ENCODE measurements around the gene CDC16.

The CDC16 gene

DNA sequence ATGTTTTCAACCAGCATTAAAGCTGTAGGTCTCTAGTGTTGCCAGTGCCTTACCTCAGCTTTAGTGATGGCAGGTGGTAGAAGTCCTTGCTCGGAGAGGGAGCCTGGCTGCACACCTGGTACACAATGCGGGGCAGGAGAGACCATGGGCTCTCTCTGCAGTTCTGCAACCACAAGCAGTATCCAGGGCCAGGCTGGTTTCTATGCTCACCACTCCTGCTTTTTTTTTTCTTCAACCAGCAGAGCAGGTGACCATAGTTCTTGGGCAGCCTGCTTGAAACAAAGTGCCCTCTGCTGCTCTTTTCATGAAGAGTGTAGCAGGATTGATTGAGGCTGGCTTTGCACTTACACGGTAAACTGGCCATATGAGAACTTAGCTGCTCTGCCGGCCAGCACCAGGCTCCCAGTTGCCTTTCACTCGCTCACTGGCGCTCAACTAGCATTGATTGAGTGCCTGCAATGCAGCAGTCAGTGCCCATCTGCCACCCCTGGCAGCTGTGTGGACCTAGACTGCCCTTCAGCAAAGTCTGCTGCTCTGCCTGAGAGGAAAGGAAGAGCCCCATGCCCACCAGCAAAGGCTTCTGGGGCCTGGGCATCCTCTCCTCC is 75.2 kb downstream of the CDC16 start:
- no peak for DNase-seq

DNA sequence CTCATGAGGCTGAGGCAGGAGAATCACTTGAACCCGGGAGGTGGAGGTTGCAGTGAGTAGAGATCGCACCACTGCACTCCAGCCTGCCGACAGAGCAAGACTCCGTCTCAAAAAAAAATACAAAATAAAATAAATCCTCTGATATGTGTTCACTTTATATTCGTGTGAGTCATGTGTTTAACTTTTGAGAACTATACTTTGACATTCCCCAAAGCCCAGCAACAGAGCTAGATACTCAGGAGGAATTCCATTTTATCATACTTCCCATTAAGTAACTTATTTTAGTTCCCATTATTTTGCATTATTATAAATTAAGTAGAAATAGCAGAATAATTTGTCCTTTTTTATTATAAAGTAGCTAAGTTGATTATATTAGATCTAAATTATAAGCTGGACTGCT is 76.3 kb downstream of the CDC16 start:
- DNase-seq, result no peak

DNA sequence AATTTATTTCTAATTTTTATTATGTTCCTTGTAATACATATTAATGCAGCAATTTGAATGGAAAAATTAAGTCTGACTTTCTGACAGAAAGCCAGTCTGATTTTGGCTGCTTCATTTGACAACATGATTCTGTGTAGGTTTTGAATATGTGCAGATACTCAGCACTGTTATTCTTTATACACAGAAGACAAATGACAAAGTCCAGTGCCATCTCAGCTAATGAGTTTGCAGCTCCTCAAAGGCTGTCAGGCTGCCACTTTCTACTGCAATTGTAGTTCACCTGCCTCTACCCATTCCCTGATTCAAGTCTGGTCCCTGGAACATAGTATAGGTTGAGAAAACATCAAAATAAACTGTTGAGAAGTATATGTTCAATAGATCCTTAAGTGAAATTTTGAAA is 76.7 kb downstream of the CDC16 start:
- DNase-seq, result no peak

DNA sequence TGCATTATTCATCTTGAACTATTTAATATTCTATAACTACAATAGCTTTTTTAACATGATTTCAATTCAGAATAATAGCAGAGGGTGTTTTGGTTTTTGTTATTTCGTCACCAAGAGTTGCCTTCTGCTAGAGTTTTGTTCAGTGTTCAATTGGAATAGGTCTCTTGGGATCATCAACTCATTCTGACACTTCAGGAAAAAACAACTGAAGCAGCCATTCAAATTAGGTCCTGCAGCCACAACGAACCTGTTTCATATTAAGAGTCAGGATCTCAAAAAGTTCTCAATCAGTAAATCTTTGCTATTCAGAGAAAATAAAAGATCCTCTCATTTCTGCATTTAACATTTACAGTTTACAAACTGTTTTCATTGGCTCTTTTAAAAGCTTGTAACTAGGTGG is 77.2 kb downstream of the CDC16 start:
- no peak for DNase-seq

DNA sequence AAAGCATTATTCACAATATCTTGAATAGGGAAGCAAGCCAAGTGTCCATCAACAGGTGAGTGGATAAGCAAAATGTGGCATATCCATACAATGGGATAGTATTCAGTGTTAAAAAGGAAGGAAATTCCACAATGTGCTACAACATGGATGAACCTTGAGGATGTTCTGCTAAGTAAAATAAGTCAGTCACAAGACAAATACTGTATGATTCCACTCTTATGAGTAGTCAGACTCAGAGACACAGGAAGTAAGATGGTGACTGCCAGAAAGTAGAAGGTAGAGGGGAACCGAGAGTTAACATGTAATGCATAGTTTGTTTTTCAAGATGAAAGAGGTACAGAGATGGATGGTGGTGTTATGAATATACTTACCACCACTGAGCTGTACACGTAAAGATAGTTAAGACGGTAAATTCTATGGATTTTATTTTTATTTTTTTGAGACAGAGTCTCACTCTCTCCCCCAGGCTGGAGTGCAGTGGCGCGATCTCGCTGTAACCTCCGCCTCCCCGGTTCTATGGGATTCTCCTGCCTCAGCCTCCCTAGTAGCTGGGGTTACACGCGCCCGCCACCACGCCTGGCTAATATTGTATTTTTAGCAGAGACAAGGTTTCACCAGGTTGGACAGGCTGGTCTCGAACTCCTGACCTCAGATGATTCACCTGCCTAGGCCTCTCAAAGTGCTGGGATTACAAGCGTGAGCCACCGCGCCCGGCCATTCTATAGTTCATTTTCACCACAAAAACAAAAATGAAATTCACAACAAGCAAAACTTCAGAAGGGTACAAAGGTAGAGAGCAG is 78.6 kb downstream of the CDC16 start:
- peak; percentile 39 for DNase-seq

DNA sequence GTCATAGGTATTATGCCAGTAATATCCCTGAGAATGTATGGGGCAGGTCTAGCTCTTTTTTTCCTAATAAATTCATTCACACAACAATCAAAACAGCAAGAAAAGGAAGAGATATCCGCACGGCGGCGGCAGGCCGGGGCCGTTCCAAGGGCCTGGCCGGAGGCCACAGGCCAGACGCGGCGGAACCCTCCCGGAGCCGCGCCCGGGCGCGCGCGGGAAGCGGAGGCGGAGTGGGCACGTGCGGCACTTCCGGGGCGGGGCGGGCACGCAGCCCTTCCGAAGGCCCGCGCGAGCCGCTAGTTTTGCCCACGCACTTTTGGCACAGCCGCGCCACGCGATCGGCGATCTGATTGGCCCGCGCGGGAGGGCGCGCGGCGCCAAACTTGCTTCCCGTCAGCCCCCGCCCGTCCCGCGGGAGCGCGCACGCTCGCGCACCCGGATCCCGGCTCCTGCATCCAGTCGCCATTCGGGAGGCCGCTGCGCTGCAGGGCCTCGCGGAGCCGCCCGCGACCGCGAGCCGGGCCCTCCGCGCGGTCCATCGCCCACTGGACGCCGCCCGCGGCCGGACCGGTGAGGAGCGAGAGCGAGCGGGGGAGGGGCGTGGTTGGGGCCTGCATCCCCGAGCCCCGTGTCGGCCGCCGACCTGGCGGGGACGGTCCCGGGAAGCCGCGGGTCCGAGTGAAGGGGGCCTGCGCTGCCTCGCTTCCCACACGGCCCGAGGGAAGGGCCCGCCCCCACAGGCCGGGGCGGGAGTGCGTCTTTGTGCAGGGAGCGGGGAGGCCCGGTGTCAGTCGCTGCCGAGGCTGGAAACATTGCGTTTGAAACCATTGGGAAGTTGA is 79.6 kb downstream of the CDC16 start, which contains the start of gene CHAMP1:
Gene CHAMP1 (plus strand): TSS at position 430 of the 839 bp plus-strand sequence. CDS start 9,340 bp downstream, outside the sequence.
- DNase-seq, result peak; percentile 96

DNA sequence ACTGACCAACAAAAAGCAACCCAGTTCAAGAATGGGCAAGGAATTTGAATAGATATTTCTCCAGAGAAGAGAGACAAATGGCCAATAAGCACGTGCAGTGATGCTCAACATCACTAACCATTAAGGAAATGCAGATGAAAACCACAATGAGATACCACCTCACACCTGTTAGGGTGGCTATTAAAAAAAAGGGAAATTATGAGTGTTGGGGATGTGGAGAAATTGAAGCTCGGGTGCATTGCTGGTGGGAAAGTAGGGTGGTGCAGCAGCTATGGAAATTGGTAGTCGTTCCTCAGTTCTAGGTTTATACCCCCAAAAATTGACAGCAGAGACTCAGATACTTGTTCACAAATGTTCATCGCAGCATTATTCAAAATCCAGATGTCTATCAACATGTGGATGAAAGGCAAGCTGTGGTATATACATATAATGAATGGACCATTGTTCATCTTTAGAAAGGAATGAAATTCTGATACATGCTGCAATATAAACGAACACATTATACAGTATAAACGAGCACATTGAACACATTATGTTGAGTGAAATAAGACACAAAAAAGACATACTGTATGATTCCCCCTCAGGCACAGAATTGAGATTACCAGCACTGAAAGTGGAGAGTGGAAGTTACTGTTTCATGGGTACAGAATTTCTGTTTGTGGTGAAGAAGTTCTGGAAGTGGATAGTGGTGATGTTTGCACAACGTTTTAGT is 80.5 kb downstream of the CDC16 start:
- peak; percentile 33 for DNase-seq

DNA sequence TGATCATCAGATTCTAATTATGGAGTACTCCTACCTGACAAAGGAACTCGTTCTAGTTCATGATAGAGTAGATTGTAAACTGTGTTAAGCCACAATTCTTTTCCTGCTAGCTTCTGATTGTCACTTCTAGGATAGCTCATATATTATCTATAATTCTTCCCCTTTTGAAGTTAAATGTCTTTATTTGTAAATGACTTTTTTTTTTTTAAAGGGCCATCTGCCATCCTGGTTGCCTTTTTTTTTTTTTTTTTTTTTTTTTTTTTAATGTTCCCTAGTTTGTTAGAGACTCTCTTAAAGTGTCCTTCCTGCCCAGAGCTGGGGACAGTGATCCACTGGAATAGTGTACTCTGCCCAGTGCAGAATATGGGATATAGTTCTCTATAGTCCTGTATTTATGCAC is 83.9 kb downstream of the CDC16 start:
- no peak for DNase-seq

DNA sequence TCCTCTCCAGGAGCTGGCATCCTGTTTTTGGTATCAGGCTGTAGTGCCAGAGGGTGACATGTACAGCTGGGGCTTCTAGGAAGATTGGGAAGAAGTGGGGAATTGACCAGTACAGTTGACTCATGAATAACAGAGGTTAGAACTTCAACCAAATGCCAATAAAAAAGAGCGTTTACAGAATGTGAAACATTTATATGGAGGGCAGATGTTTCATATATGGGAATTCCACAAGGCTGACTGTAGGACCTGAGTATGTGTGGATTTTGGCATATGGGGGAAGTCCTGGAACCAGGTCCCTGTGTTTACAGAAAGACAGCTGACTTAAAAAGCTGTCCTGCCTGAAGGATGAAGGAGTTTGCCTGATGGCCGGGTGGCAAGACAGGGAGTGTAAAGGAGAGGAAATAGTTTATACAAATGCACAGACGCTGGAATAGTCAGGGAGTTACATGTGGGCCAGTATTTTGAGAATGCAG is 84.8 kb downstream of the CDC16 start:
- DNase-seq, result no peak

DNA sequence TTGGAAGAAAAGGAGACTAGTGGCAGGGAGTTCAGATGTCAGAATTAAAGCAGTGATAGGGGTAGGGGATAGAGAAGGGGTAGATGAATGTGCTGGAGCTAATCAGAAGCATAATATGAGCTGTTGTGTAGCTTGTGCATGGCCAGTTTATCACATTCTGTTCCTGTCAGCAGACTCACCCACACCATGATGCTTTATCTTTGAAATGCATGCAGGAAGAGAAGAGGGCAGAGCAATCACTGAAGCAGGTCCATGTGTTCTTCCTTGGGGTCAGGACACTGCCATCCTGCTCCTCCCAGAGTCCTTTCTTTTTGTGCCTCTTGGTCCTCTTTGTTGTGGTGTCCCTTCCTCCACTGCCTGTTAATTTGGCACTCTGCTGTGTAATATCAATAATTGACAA is 85.4 kb downstream of the CDC16 start:
- no peak for DNase-seq

DNA sequence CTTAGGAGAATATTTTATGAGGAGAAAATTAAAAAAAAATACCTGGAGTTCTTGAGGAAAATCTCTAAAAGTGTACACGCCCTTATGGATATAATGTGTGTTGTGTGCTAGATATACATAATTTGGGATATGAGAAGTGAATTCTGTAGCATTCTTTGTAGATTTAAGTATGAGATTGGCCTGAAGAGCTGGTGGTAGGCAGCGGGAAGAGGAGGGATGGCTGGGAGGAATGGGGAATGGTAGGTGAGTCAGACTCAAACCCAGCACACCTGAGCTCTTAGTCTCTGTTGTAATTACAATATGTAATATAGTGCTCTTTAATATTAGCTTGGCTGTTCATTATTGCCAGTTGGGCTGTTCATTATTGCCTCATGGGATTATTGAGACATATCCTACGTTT is 86.6 kb downstream of the CDC16 start:
- DNase-seq, result no peak
